ENCODE measurements around the gene NSL1. TPM values are rescaled to one million over a fixed set of nuclear protein-coding genes. Genes with fewer than 3 reads are reported as not detected.

The NSL1 gene
- total RNA-seq, 1 donor from 2014 or later = 77.6 TPM

DNA sequence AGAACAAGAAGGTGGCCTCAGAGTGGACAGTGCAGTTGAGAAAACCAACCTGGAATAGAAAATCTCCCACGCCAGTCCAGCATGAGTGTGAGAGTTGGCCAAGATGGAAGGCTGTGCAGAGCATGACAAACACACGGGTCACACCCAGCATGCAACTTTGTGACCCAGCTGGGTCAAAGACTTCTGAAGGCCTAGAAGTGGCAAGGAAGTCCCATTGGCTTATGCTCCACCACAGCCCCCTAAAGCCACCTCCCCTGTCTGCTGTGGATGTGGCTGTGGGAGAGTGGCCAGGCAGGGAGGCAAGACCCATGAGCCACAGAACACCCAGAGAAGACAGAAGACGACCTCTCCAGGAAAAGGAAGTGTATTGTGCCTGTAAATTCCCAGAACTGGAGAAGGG is 105.5 kb downstream of the NSL1 start:
- Histone ChIP-seq H3K9me3 (ENCODE audit: low read depth) (no peaks in the 10 kb centered on the region), H3F3A (ENCODE audit: low read depth) (no peaks in the 10 kb centered on the region), H3K79me2 (ENCODE audit: low read depth) (no peaks in the 10 kb centered on the region), H3K4me2 (no peak overlapping the region), H3K36me3 (no peaks in the 10 kb centered on the region), H3K27ac (no peak overlapping the region), H3K4me3 (no peak overlapping the region), H2AFZ (replicated peaks) (no peak overlapping the region), H3K9ac (no peak overlapping the region), H4K20me1 (ENCODE audit: low read depth) (no peaks in the 10 kb centered on the region), H3K27me3 (peaks cover 9% of the 10 kb centered on the region), H3K4me1 (no peaks in the 10 kb centered on the region)
- TF ChIP-seq, protein P1, sequence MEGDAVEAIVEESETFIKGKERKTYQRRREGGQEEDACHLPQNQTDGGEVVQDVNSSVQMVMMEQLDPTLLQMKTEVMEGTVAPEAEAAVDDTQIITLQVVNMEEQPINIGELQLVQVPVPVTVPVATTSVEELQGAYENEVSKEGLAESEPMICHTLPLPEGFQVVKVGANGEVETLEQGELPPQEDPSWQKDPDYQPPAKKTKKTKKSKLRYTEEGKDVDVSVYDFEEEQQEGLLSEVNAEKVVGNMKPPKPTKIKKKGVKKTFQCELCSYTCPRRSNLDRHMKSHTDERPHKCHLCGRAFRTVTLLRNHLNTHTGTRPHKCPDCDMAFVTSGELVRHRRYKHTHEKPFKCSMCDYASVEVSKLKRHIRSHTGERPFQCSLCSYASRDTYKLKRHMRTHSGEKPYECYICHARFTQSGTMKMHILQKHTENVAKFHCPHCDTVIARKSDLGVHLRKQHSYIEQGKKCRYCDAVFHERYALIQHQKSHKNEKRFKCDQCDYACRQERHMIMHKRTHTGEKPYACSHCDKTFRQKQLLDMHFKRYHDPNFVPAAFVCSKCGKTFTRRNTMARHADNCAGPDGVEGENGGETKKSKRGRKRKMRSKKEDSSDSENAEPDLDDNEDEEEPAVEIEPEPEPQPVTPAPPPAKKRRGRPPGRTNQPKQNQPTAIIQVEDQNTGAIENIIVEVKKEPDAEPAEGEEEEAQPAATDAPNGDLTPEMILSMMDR (IDR thresholded peaks at IDR 0.05) = no peak
- TF ChIP-seq EZH2 (IDR thresholded peaks at IDR 0.05) (no peak), EZH2phosphoT487 (IDR thresholded peaks at IDR 0.05) (no peak)
- H3K4me3 Mint-ChIP-seq = no peak overlapping the region
- H3K9me3 Mint-ChIP-seq = no peaks in the 10 kb centered on the region
- H3K4me1 Mint-ChIP-seq = peaks cover 1% of the 10 kb centered on the region
- H3K27ac Mint-ChIP-seq = no peak overlapping the region
- no peaks in the 10 kb centered on the region for H3K36me3 Mint-ChIP-seq
- H3K27me3 Mint-ChIP-seq (ENCODE audit: insufficient read depth, low read depth) = peaks cover 8% of the 10 kb centered on the region
- DNase-seq (ENCODE audit: low spot score) = no peak

DNA sequence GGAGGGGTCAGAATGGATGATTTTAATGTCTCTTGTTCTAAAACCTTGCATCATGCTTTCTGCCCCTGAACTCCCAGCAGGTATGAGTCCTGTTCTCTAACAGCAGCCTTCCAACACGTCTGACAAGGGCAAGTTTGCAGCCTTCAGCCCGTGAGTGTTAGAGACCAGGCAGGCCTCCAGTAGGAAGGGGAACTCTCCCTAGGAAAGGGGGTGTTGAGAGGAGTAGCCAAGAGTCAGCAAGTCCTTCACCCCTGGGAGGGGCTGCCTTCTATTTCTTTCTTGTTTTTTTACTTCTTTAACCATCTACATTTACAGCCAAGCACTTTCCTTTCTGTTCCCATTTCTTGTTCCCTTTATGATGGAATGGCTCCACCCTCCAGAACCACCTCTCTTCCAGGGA is 106.1 kb downstream of the NSL1 start:
- H3K27ac ChIP-seq = no peak overlapping the region
- no peak overlapping the region for H3K9ac ChIP-seq
- no peak overlapping the region for H3K4me3 ChIP-seq
- Mint-ChIP-seq H3K27me3 (ENCODE audit: insufficient read depth, low read depth) (peaks cover 8% of the 10 kb centered on the region), H3K27ac (no peak overlapping the region), H3K4me1 (peaks cover 4% of the 10 kb centered on the region), H3K36me3 (no peaks in the 10 kb centered on the region), H3K9me3 (no peaks in the 10 kb centered on the region), H3K4me3 (no peak overlapping the region)
- TF ChIP-seq, protein P1 (IDR thresholded peaks at IDR 0.05) = no peak
- TF ChIP-seq EZH2phosphoT487 (IDR thresholded peaks at IDR 0.05) (no peak), EZH2 (IDR thresholded peaks at IDR 0.05) (no peak)
- no peaks in the 10 kb centered on the region for H3F3A ChIP-seq (ENCODE audit: low read depth)
- no peak overlapping the region for H3K4me2 ChIP-seq
- no peaks in the 10 kb centered on the region for H3K4me1 ChIP-seq
- no peaks in the 10 kb centered on the region for H3K9me3 ChIP-seq (ENCODE audit: low read depth)
- H2AFZ ChIP-seq (replicated peaks) = no peak overlapping the region
- H3K36me3 ChIP-seq = no peaks in the 10 kb centered on the region
- H3K79me2 ChIP-seq (ENCODE audit: low read depth) = no peaks in the 10 kb centered on the region
- H4K20me1 ChIP-seq (ENCODE audit: low read depth) = no peaks in the 10 kb centered on the region
- DNase-seq (ENCODE audit: low spot score) = no peak
- H3K27me3 ChIP-seq = peaks cover 9% of the 10 kb centered on the region

DNA sequence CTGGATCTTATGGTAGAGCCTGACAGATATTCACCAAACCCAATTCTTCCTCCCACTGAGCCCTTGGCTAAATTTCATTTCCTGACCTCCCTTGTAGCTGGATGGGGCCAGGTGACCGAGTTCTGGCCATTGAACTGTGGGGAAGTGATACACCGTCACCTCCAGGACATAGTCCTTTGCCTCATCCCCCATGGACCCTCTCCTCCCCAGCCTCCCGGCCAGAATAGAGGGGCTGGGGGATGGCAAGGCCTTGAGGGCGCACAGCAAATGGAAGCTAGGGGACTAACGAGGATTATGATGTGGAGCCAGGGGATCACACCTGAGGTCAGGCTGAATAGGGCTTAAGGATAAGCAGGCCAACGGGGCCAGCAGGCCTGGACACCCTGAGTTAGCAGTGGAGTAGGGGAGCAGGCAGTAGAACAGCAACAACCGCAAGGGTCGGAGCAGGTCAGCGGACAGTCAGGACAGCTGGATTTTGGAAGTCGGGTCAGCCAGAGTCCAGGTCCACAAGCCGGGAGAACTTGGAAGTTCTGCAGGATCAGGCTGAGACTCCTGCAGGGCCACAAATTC is 107.0 kb downstream of the NSL1 start:
- H3K9me3 ChIP-seq (ENCODE audit: low read depth) = no peaks in the 10 kb centered on the region
- TF ChIP-seq EZH2 (IDR thresholded peaks at IDR 0.05) (no peak), EZH2phosphoT487 (IDR thresholded peaks at IDR 0.05) (no peak)
- TF ChIP-seq, protein P1 (IDR thresholded peaks at IDR 0.05) = no peak
- H3K4me2 ChIP-seq = no peak overlapping the region
- no peaks in the 10 kb centered on the region for H3K36me3 ChIP-seq
- H3K27ac ChIP-seq = no peak overlapping the region
- no peaks in the 10 kb centered on the region for H3K4me1 ChIP-seq
- H3F3A ChIP-seq (ENCODE audit: low read depth) = no peaks in the 10 kb centered on the region
- H3K27ac Mint-ChIP-seq = no peak overlapping the region
- H3K27me3 ChIP-seq = peaks cover 6% of the 10 kb centered on the region
- H3K4me3 Mint-ChIP-seq = no peak overlapping the region
- H4K20me1 ChIP-seq (ENCODE audit: low read depth) = no peaks in the 10 kb centered on the region
- H3K9ac ChIP-seq = no peak overlapping the region
- no peaks in the 10 kb centered on the region for H3K79me2 ChIP-seq (ENCODE audit: low read depth)
- H3K36me3 Mint-ChIP-seq = no peaks in the 10 kb centered on the region
- H3K27me3 Mint-ChIP-seq (ENCODE audit: insufficient read depth, low read depth) = peaks cover 8% of the 10 kb centered on the region
- no peaks in the 10 kb centered on the region for H3K9me3 Mint-ChIP-seq
- no peak overlapping the region for H2AFZ ChIP-seq (replicated peaks)
- peaks cover 4% of the 10 kb centered on the region for H3K4me1 Mint-ChIP-seq
- H3K4me3 ChIP-seq = no peak overlapping the region
- DNase-seq (ENCODE audit: low spot score) = no peak
